ENCODE results near the gene SHBG. TPM values are rescaled to one million over a fixed set of nuclear protein-coding genes. Genes with fewer than 3 reads are reported as not detected.

Gene SHBG, protein sequence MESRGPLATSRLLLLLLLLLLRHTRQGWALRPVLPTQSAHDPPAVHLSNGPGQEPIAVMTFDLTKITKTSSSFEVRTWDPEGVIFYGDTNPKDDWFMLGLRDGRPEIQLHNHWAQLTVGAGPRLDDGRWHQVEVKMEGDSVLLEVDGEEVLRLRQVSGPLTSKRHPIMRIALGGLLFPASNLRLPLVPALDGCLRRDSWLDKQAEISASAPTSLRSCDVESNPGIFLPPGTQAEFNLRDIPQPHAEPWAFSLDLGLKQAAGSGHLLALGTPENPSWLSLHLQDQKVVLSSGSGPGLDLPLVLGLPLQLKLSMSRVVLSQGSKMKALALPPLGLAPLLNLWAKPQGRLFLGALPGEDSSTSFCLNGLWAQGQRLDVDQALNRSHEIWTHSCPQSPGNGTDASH
- total RNA-seq, result 0.15 and 0.84 TPM in 2 replicates

GRCh38 chr17:7629939-7630571 is at the start of gene SHBG:
Gene SHBG (plus strand): TSS chr17:7630135. CDS start chr17:7630173, 38 bp downstream.

GRCh38 chr17:7583253-7584109 is 46.5 kb upstream of the SHBG start, which contains the start of gene MPDU1:
Gene MPDU1 (plus strand): TSS chr17:7583852. CDS start chr17:7583863, 11 bp downstream.

GRCh38 chr17:7589891-7590691 is 39.8 kb upstream of the SHBG start, which contains the start of gene SOX15:
Gene SOX15 (minus strand): TSS chr17:7590094. CDS start chr17:7589676, 418 bp downstream.

DNA sequence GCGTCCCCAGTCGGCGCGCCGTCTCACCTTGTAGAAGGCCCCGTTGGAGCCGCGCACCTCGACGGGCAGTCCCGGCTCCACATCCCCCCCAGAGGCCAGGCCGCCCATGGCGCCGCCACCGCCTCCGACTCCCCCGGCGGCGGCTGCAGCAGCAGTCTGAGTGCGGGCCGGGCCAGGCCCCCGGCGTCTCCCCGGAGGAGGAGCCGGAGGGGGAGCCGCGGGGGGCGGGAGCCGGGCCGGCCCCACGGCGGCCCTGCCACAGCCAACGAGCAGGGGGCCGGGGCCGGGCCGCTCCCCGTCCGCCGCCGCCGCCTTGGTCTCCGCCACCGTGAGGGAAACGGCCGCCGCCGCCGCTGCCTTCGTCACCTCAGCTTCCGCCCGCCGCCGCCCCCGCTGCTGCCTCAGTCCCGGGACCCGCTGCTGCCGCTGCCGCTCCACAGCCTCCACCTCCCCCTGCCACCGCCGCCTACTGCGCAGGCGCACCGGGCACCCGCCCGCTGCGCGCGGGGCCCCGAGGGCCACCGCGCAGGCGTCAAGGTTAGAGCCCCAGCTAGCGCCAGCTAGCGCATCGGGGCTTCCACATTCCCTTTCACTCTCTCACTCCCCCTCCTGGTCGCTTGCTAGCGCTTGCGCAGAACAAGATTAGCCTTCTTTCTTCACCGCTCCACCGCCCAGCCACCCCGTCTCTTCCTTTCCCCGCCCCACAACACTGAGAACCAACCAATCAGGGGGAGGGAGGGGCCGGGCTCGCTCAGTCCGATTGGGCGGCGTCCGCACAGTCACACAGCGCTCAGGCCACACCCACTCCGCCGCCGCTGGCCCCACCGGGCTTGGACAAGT is 15.3 kb upstream of the SHBG start, which contains the start of gene FXR2:
FXR2 (minus strand) TSS at position 473 of the 840 bp plus-strand sequence; CDS start at position 108, 365 bp downstream.

GRCh38 chr17:7627250-7628121 is 2.4 kb upstream of the SHBG start, which contains the start of gene SAT2:
Gene SAT2 (minus strand): TSS chr17:7627821. CDS start chr17:7627635, 186 bp downstream.

DNA sequence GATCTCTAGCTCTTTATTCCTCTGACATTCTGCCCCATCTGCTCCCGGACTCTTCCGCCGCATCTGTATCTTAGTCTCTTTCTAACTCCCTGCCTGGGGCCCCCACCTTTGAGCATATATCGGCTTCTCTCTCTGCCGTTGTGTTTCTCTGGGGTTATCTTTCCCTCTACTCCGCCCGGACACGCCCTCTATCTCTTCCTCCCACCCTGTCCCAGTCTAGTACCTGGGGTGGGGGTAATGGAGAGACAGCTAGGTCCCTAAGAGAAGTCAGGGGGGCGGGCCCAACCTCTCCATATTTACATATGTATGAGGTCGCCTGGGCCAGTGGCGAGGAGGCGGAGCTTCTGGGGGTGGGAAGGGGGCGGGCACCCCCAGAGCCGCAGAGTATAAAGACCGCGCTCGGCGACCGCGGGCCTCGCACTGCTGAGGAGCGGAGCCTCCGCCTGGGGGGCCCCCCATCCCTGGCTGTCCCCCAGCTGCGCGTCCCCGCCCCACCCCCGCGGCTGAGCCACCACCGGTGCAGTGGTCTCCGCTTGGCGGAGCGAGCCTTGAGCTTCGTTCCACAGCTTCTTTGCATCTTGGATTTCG is 20.7 kb downstream of the SHBG start, which contains the start of gene ATP1B2:
ATP1B2 (plus strand) TSS at position 418 of the 588 bp plus-strand sequence. CDS start 593 bp downstream, outside the sequence.

Other genes with a start within 250 kb of the SHBG start
- under 0.01 TPM in 1 of 2 replicates, not detected in the other for gene TNK1, start 249.0 kb upstream of the SHBG start, total RNA-seq
- 43.9 and 45.8 TPM in 2 replicates for gene PLSCR3, start 235.6 kb upstream of the SHBG start, total RNA-seq
- gene TMEM256, start 226.0 kb upstream of the SHBG start, total RNA-seq, result 213 and 214 TPM in 2 replicates
- gene NLGN2, start 222.3 kb upstream of the SHBG start, total RNA-seq, result 9.1 and 10.3 TPM in 2 replicates
- gene SPEM1, start 209.8 kb upstream of the SHBG start, total RNA-seq, result not detected in 2 replicates
- not detected in 2 replicates for gene SPEM2, start 204.5 kb upstream of the SHBG start, total RNA-seq
- gene SPEM3, start 201.3 kb upstream of the SHBG start, total RNA-seq, result not detected in 2 replicates
- 2.2 and 3.5 TPM in 2 replicates for gene TMEM102, start 194.7 kb upstream of the SHBG start, total RNA-seq
- 0.30 TPM in 1 of 2 replicates, not detected in the other for gene FGF11, start 190.6 kb upstream of the SHBG start, total RNA-seq
- gene CHRNB1, start 185.1 kb upstream of the SHBG start, total RNA-seq, result 2.0 and 3.6 TPM in 2 replicates
- gene ZBTB4, start 150.5 kb upstream of the SHBG start, total RNA-seq, result 15.3 and 16.6 TPM in 2 replicates
- gene SLC35G6, start 148.7 kb upstream of the SHBG start, total RNA-seq, result not detected in 2 replicates
- 21.5 and 22.1 TPM in 2 replicates for gene POLR2A, start 145.8 kb upstream of the SHBG start, total RNA-seq
- 21.4 and 23.6 TPM in 2 replicates for gene TNFSF12, start 81.1 kb upstream of the SHBG start, total RNA-seq
- 1.2 TPM in 2 replicates for gene TNFSF13, start 71.4 kb upstream of the SHBG start, total RNA-seq
- 70.2 and 87.8 TPM in 2 replicates for gene SENP3, start 68.2 kb upstream of the SHBG start, total RNA-seq
- gene CD68, start 50.5 kb upstream of the SHBG start, total RNA-seq, result 27.7 and 27.8 TPM in 2 replicates
- 243 and 251 TPM in 2 replicates for gene MPDU1, start 46.3 kb upstream of the SHBG start, total RNA-seq
- 2.4 and 2.7 TPM in 2 replicates for gene SOX15, start 40.0 kb upstream of the SHBG start, total RNA-seq
- gene FXR2, start 15.2 kb upstream of the SHBG start, total RNA-seq, result 30.6 and 36.0 TPM in 2 replicates
- gene SAT2, start 2.3 kb upstream of the SHBG start, total RNA-seq, result 34.1 and 35.5 TPM in 2 replicates
- gene ATP1B2, start 20.8 kb downstream of the SHBG start, total RNA-seq, result not detected in 2 replicates
- 57.2 and 61.9 TPM in 2 replicates for gene TP53, start 57.4 kb downstream of the SHBG start, total RNA-seq
- 21.7 and 22.7 TPM in 2 replicates for gene WRAP53, start 58.3 kb downstream of the SHBG start, total RNA-seq
- 0.67 and 0.89 TPM in 2 replicates for gene EFNB3, start 75.1 kb downstream of the SHBG start, total RNA-seq
- gene DNAH2, start 87.6 kb downstream of the SHBG start, total RNA-seq, result under 0.01 and 0.17 TPM in 2 replicates
- gene KDM6B, start 204.1 kb downstream of the SHBG start, total RNA-seq, result 1.2 and 1.7 TPM in 2 replicates
- gene TMEM88, start 224.9 kb downstream of the SHBG start, total RNA-seq, result 0.74 and 4.2 TPM in 2 replicates
- gene NAA38, start 227.4 kb downstream of the SHBG start, total RNA-seq, result 138 and 167 TPM in 2 replicates
- 4.9 and 5.2 TPM in 2 replicates for gene CYB5D1, start 227.9 kb downstream of the SHBG start, total RNA-seq